ENCODE data around the gene SRCAP.
A peak's percentile ranks its signal among the peaks of the same experiment; 100 is the strongest.

Gene SRCAP

GRCh38 chr16:30756781-30757100, 57.8 kb downstream of the SRCAP start:
- no peak overlapping the region for H3K27ac ChIP-seq (ENCODE audit: low read length)
- peaks cover 8% of the 10 kb centered on the region for H3K36me3 ChIP-seq (ENCODE audit: control insufficient read depth, insufficient read depth, low read length)
- DNase-seq (ENCODE audit: low read depth, low spot score): no peak
- H3K4me1 ChIP-seq (ENCODE audit: control insufficient read depth, insufficient read depth, low read length): no peaks in the 10 kb centered on the region
- no peak overlapping the region for H3K4me3 ChIP-seq (ENCODE audit: low read length)
- no peaks in the 10 kb centered on the region for H3K9me3 ChIP-seq (ENCODE audit: control insufficient read depth, insufficient read depth, low read length)
- WGBS (ENCODE audit: insufficient coverage, insufficient read length): no CpG with 5 or more reads among the region's 13 CpGs
- no peaks in the 10 kb centered on the region for H3K27me3 ChIP-seq (ENCODE audit: control insufficient read depth, insufficient read depth, low read length)

GRCh38 chr16:30757316-30757715, 58.3 kb downstream of the SRCAP start:
- peaks cover 8% of the 10 kb centered on the region for H3K36me3 ChIP-seq (ENCODE audit: control insufficient read depth, insufficient read depth, low read length)
- H3K9me3 ChIP-seq (ENCODE audit: control insufficient read depth, insufficient read depth, low read length): no peaks in the 10 kb centered on the region
- DNase-seq (ENCODE audit: low read depth, low spot score): no peak

GRCh38 chr16:30758988-30759491, 60.1 kb downstream of the SRCAP start:
- no peak for DNase-seq (ENCODE audit: low read depth, low spot score)
- Histone ChIP-seq H3K4me3 (ENCODE audit: low read length) (no peak overlapping the region), H3K9me3 (ENCODE audit: control insufficient read depth, insufficient read depth, low read length) (no peaks in the 10 kb centered on the region), H3K27ac (ENCODE audit: low read length) (no peak overlapping the region), H3K36me3 (ENCODE audit: control insufficient read depth, insufficient read depth, low read length) (peaks cover 10% of the 10 kb centered on the region), H3K4me1 (ENCODE audit: control insufficient read depth, insufficient read depth, low read length) (peaks cover 2% of the 10 kb centered on the region; the same call in 1 of the 2 replicates), H3K27me3 (ENCODE audit: control insufficient read depth, insufficient read depth, low read length) (no peaks in the 10 kb centered on the region)
- no CpG with 5 or more reads among the region's 10 CpGs for WGBS (ENCODE audit: insufficient coverage, insufficient read length)

More at GRCh38 chr16:30757316-30757715, 58.3 kb downstream of the SRCAP start:
- H3K27me3 ChIP-seq (ENCODE audit: control insufficient read depth, insufficient read depth, low read length): no peaks in the 10 kb centered on the region
- H3K4me1 ChIP-seq (ENCODE audit: control insufficient read depth, insufficient read depth, low read length): no peaks in the 10 kb centered on the region
- WGBS (ENCODE audit: insufficient coverage, insufficient read length): no CpG with 5 or more reads among the region's 7 CpGs
- no peak overlapping the region for H3K27ac ChIP-seq (ENCODE audit: low read length)
- H3K4me3 ChIP-seq (ENCODE audit: low read length): no peak overlapping the region

- Histone ChIP-seq H3K36me3 (ENCODE audit: control insufficient read depth, insufficient read depth, low read length) (peaks cover 20% of the 10 kb centered on the region), H3K27ac (ENCODE audit: low read length) (no peak overlapping the region), H3K4me3 (ENCODE audit: low read length) (no peak overlapping the region), H3K4me1 (ENCODE audit: control insufficient read depth, insufficient read depth, low read length) (peaks cover 2% of the 10 kb centered on the region; the same call in 1 of the 2 replicates), H3K27me3 (ENCODE audit: control insufficient read depth, insufficient read depth, low read length) (no peaks in the 10 kb centered on the region), H3K9me3 (ENCODE audit: control insufficient read depth, insufficient read depth, low read length) (no peaks in the 10 kb centered on the region)
- DNase-seq (ENCODE audit: low read depth, low spot score): no peak
- WGBS (ENCODE audit: insufficient coverage, insufficient read length): no CpG with 5 or more reads among the region's 7 CpGs
These were observed 61.1 kb downstream of the SRCAP start for GRCh38 chr16:30760001-30760559.

- peak overlapping the region; percentile 98; the same call in 1 of the 2 replicates for H3K4me3 ChIP-seq (ENCODE audit: low read length)
- DNase-seq (ENCODE audit: low read depth, low spot score): no peak
- H3K27ac ChIP-seq (ENCODE audit: low read length): no peak overlapping the region
- H3K9me3 ChIP-seq (ENCODE audit: control insufficient read depth, insufficient read depth, low read length): no peaks in the 10 kb centered on the region
- peaks cover 24% of the 10 kb centered on the region for H3K36me3 ChIP-seq (ENCODE audit: control insufficient read depth, insufficient read depth, low read length)
- no CpG with 5 or more reads among the region's 26 CpGs for WGBS (ENCODE audit: insufficient coverage, insufficient read length)
- peaks cover 2% of the 10 kb centered on the region; the same call in 1 of the 2 replicates for H3K4me1 ChIP-seq (ENCODE audit: control insufficient read depth, insufficient read depth, low read length)
- no peaks in the 10 kb centered on the region for H3K27me3 ChIP-seq (ENCODE audit: control insufficient read depth, insufficient read depth, low read length)
These were observed 61.8 kb downstream of the SRCAP start for GRCh38 chr16:30760577-30761426.

- Histone ChIP-seq H3K36me3 (ENCODE audit: control insufficient read depth, insufficient read depth, low read length) (peaks cover 28% of the 10 kb centered on the region), H3K9me3 (ENCODE audit: control insufficient read depth, insufficient read depth, low read length) (no peaks in the 10 kb centered on the region), H3K4me3 (ENCODE audit: low read length) (peak overlapping the region; percentile 98), H3K27me3 (ENCODE audit: control insufficient read depth, insufficient read depth, low read length) (no peaks in the 10 kb centered on the region), H3K4me1 (ENCODE audit: control insufficient read depth, insufficient read depth, low read length) (peaks cover 2% of the 10 kb centered on the region; the same call in 1 of the 2 replicates), H3K27ac (ENCODE audit: low read length) (no peak overlapping the region)
- DNase-seq (ENCODE audit: low read depth, low spot score): no peak
- no CpG with 5 or more reads among the region's 64 CpGs for whole genome bisulfite sequencing (ENCODE audit: insufficient coverage, insufficient read length)
These were observed 62.5 kb downstream of the SRCAP start for GRCh38 chr16:30761427-30761927.

GRCh38 chr16:30761928-30762902, 63.2 kb downstream of the SRCAP start, which contains the start of the genes CFAP119 and RNF40:
Gene CFAP119 (minus strand): TSS chr16:30762062. CDS start chr16:30761748, 314 bp downstream.
Gene RNF40 (plus strand): TSS chr16:30762322. CDS start chr16:30762546, 224 bp downstream.
- H3K36me3 ChIP-seq (ENCODE audit: control insufficient read depth, insufficient read depth, low read length): peaks cover 30% of the 10 kb centered on the region

GRCh38 chr16:30762991-30763725, 64.2 kb downstream of the SRCAP start:
- Histone ChIP-seq H3K4me3 (ENCODE audit: low read length) (peak overlapping the region; percentile 98; the same call in 1 of the 2 replicates), H3K27me3 (ENCODE audit: control insufficient read depth, insufficient read depth, low read length) (no peaks in the 10 kb centered on the region), H3K4me1 (ENCODE audit: control insufficient read depth, insufficient read depth, low read length) (peaks cover 2% of the 10 kb centered on the region; the same call in 1 of the 2 replicates), H3K9me3 (ENCODE audit: control insufficient read depth, insufficient read depth, low read length) (no peaks in the 10 kb centered on the region), H3K36me3 (ENCODE audit: control insufficient read depth, insufficient read depth, low read length) (peaks cover 33% of the 10 kb centered on the region), H3K27ac (ENCODE audit: low read length) (no peak overlapping the region)
- WGBS (ENCODE audit: insufficient coverage, insufficient read length): no CpG with 5 or more reads among the region's 15 CpGs
- DNase-seq (ENCODE audit: low read depth, low spot score): no peak

More at GRCh38 chr16:30761928-30762902, 63.2 kb downstream of the SRCAP start, which contains the start of the genes CFAP119 and RNF40:
- Histone ChIP-seq H3K9me3 (ENCODE audit: control insufficient read depth, insufficient read depth, low read length) (no peaks in the 10 kb centered on the region), H3K4me1 (ENCODE audit: control insufficient read depth, insufficient read depth, low read length) (peaks cover 2% of the 10 kb centered on the region; the same call in 1 of the 2 replicates), H3K4me3 (ENCODE audit: low read length) (peak within 1 kb of the TSS; percentile 98), H3K27me3 (ENCODE audit: control insufficient read depth, insufficient read depth, low read length) (no peaks in the 10 kb centered on the region), H3K27ac (ENCODE audit: low read length) (no peak within 1 kb of the TSS)
- no CpG with 5 or more reads among the region's 60 CpGs for WGBS (ENCODE audit: insufficient coverage, insufficient read length)
- peak; percentile 90 for DNase-seq (ENCODE audit: low read depth, low spot score)

- H3K27me3 ChIP-seq (ENCODE audit: control insufficient read depth, insufficient read depth, low read length): no peaks in the 10 kb centered on the region
- no peak overlapping the region for H3K27ac ChIP-seq (ENCODE audit: low read length)
- no peak for DNase-seq (ENCODE audit: low read depth, low spot score)
- peaks cover 42% of the 10 kb centered on the region for H3K36me3 ChIP-seq (ENCODE audit: control insufficient read depth, insufficient read depth, low read length)
- H3K4me3 ChIP-seq (ENCODE audit: low read length): no peak overlapping the region
- no CpG with 5 or more reads among the region's 11 CpGs for WGBS (ENCODE audit: insufficient coverage, insufficient read length)
- H3K9me3 ChIP-seq (ENCODE audit: control insufficient read depth, insufficient read depth, low read length): no peaks in the 10 kb centered on the region
- peaks cover 2% of the 10 kb centered on the region; the same call in 1 of the 2 replicates for H3K4me1 ChIP-seq (ENCODE audit: control insufficient read depth, insufficient read depth, low read length)
These were observed 65.1 kb downstream of the SRCAP start for GRCh38 chr16:30764086-30764485.
